K562 (cell line): ENCODE data around the gene PKD1. TPM values are rescaled to one million over a fixed set of nuclear protein-coding genes. Genes with fewer than 3 reads are reported as not detected.

Experiments used
- ATAC-seq: fragments of 200-7000 bp; cut with Tn5 transposase; 3 replicates; pipeline ENCODE4 v1.9.1; 2020; ENCODE audit warnings: moderate library complexity
- BruUV-seq: library from RNA; stranded (reverse); fragments of 400-500 nt; replicated peaks from 2 replicates; lab custom pipeline; 2021; lab: Mats Ljungman, UMichigan
- CTCF ChIA-PET: fragments of 300-600 bp; formaldehyde crosslinking; extraction: SDS; loops from one replicate; lab custom pipeline; 2021; ENCODE audit warnings: low intra/inter-chr PET ratio; lab: Yijun Ruan, JAX
- POLR2A ChIA-PET: fragments of 300-600, 350-650 bp; sonication (Branson Sonifier 250); formaldehyde crosslinking; extraction: SDS; loops from one replicate; lab custom pipeline; 2021; ENCODE audit warnings: antibody characterized with exemption, inconsistent platforms; lab: Yijun Ruan, JAX
- DNase-seq, 4 experiments: peaks; one replicate each; pipeline versions ENCODE4 v3.0.0 to v3.0.0-alpha.2; 2011 to 2018; ENCODE audit warnings: low spot score in 3 of 4, mixed read lengths in 3 of 4; ENCODE audit errors: extremely low read depth in 1 of 4
- FAIRE-seq: peaks from 2 replicates; lab custom pipeline; 2011; peaks lifted over from hg19 to GRCh38; lab: Jason Lieb, UNC
- H2AFZ ChIP-seq: 2 replicates; pipeline ENCODE4 v1.6.0; 2011; ENCODE audit warnings: low read depth, low read length, control low read depth, inconsistent platforms
- H3K27ac ChIP-seq: fragments of 200-600 bp; 3 replicates; pipeline ENCODE4 v1.8.0; 2011; ENCODE audit warnings: low read depth, mild to moderate bottlenecking, control low read depth, inconsistent platforms, low read length, moderate library complexity, mixed read lengths; ENCODE audit errors: extremely low read depth
- H3K27me3 ChIP-seq, 2 experiments: fragments of 300-600 bp in 1 of 2; 2 replicates in 1 of 2; 3 replicates in 1 of 2; pipeline versions ENCODE4 v1.6.0 to v1.8.0; 2011; ENCODE audit warnings: inconsistent platforms in 2 of 2, low read length in 2 of 2, mild to moderate bottlenecking in 1 of 2, mixed read lengths in 1 of 2, moderate library complexity in 1 of 2; ENCODE audit not compliant: control insufficient read depth in 2 of 2, insufficient read depth in 2 of 2
- H3K36me3 ChIP-seq: fragments of 300-600 bp; 3 replicates; pipeline ENCODE4 v1.8.0; 2011; ENCODE audit warnings: mild to moderate bottlenecking, low read length, inconsistent platforms; ENCODE audit not compliant: control insufficient read depth, insufficient read depth
- H3K4me1 ChIP-seq, 2 experiments: fragments of 200-600 bp in 1 of 2; replicated peaks in 1 of 2; 2 replicates in 1 of 2; 3 replicates in 1 of 2; pipeline versions ENCODE4 v1.5.1 to v1.8.0; 2011; ENCODE audit warnings: inconsistent platforms in 2 of 2, low read length in 2 of 2, mild to moderate bottlenecking in 1 of 2, mixed read lengths in 1 of 2, moderate library complexity in 1 of 2; ENCODE audit not compliant: control insufficient read depth in 2 of 2, insufficient read depth in 2 of 2
- H3K4me2 ChIP-seq: 2 replicates; pipeline ENCODE4 v1.6.1; 2011; ENCODE audit warnings: low read length, control low read depth, inconsistent platforms, mixed read lengths; ENCODE audit not compliant: insufficient read depth
- H3K4me3 ChIP-seq: fragments of 200-600 bp; sonication (generic), shearing (Covaris generic); 2 replicates; pipeline ENCODE4 v1.5.1; 2016; ENCODE audit warnings: control low read depth, inconsistent platforms
- H3K79me2 ChIP-seq: fragments of 200-600 bp; 3 replicates; pipeline ENCODE4 v1.8.0; 2011; ENCODE audit warnings: low read length, inconsistent platforms; ENCODE audit not compliant: control insufficient read depth, insufficient read depth
- H3K9ac ChIP-seq, 2 experiments: 2 replicates each; pipeline versions ENCODE4 v1.6.0 to v1.6.1; 2011; ENCODE audit warnings: low read depth in 2 of 2, low read length in 2 of 2, control low read depth in 1 of 2, inconsistent platforms in 1 of 2, mild to moderate bottlenecking in 1 of 2, mixed read lengths in 1 of 2; ENCODE audit not compliant: insufficient read depth in 1 of 2
- H3K9me1 ChIP-seq: one replicate; pipeline ENCODE4 v1.6.0; 2011; ENCODE audit warnings: inconsistent platforms, mild to moderate bottlenecking, low read length, moderate library complexity; ENCODE audit not compliant: control insufficient read depth, insufficient read depth
- H3K9me3 ChIP-seq: replicated peaks from 2 replicates; pipeline ENCODE4 v1.5.1; 2011; ENCODE audit warnings: low read depth, low read length, inconsistent platforms; ENCODE audit not compliant: control insufficient read depth, insufficient read depth
- H4K20me1 ChIP-seq: replicated peaks from 2 replicates; pipeline ENCODE4 v1.6.1; 2011; ENCODE audit warnings: low read length, inconsistent platforms, mixed read lengths; ENCODE audit not compliant: control insufficient read depth, insufficient read depth
- FOXJ3 ChIP-seq: sonication (generic); formaldehyde crosslinking; IDR thresholded peaks from 2 replicates; pipeline ENCODE4 v1.4.0; 2020; ENCODE audit warnings: mild to moderate bottlenecking, missing genetic modification reagents
- OTX1 ChIP-seq: fragments of 450-650 bp; formaldehyde crosslinking; IDR thresholded peaks from 2 replicates; pipeline ENCODE4 v1.4.0; 2022; ENCODE audit warnings: mild to moderate bottlenecking
- TFE3 ChIP-seq: fragments of 450-650 bp; formaldehyde crosslinking; IDR thresholded peaks from 2 replicates; pipeline ENCODE4 v1.4.0; 2020; ENCODE audit warnings: mild to moderate bottlenecking, mixed read lengths
- ZBTB1 ChIP-seq: sonication (generic); formaldehyde crosslinking; IDR thresholded peaks from 2 replicates; pipeline ENCODE4 v1.8.1; 2023; ENCODE audit warnings: missing genetic modification reagents, low read depth, mild to moderate bottlenecking, borderline replicate concordance
- ZNF3 ChIP-seq: fragments of 250-450 bp; sonication (Bioruptor Pico); IDR thresholded peaks from 2 replicates; pipeline ENCODE4 v1.5.0; 2021; ENCODE audit warnings: mild to moderate bottlenecking, moderate library complexity
- ZNF407 ChIP-seq: fragments of 450-650 bp; IDR thresholded peaks from 2 replicates; pipeline ENCODE4 v1.6.1; 2016; ENCODE audit warnings: low read depth
- ZNF589 ChIP-seq: fragments of 200-800 bp; sonication (Bioruptor generic); IDR thresholded peaks from 2 replicates; pipeline ENCODE4 v1.6.1; 2016; ENCODE audit warnings: low read depth, missing genetic modification characterization, missing compliant biosample characterization
- WGBS: fragments of 100-300 bp; shearing (Covaris generic); methylation state at CpG from one replicate; pipeline ENCODE4 v1.1.6; 2016; ENCODE audit warnings: low coverage, mixed read lengths; ENCODE audit not compliant: insufficient coverage; ENCODE audit errors: missing lambda C conversion rate; 5-methylcytosine and 5-hydroxymethylcytosine counted together
- in situ Hi-C: fragments of 300-500 bp; cut with MboI; formaldehyde crosslinking; loops from 4 replicates; pipeline ENCODE4 v1.15.0; 2018; ENCODE audit warnings: inconsistent platforms, mixed read lengths
- intact Hi-C: fragments of 100-400 bp; cut with micrococcal nuclease; formaldehyde crosslinking; loops from 2 replicates; pipeline ENCODE4 v1.14.2; 2022
- polyA plus RNA-seq, 8 experiments: library from polyadenylated mRNA; depleted of rRNA in 4 of 8; stranded (reverse) in 5 of 8; unstranded in 3 of 8; fragments of >200 nt; fragmentation: Nextera tagmentation in 2 of 8; fragmentation: Illumina TruSeq in 1 of 8; extraction: Ambion mirVana in 2 of 8; extraction: Trizol in 1 of 8; gene quantifications; 2 replicates each; pipeline versions ENCODE4 v1.2.1 to v1.2.3, GENCODE V29; 2011 to 2014; ENCODE audit warnings: inconsistent platforms in 1 of 8, missing spikeins in 1 of 8
- total RNA-seq, 7 experiments: library from RNA; depleted of rRNA in 6 of 7; stranded (reverse); fragments of >200 nt in 6 of 7; fragmentation: Illumina TruSeq in 2 of 7; extraction: Trizol in 2 of 7; gene quantifications; 2 replicates each; pipeline versions ENCODE4 v1.2.1 to v1.2.3, GENCODE V29; 2011 to 2021; ENCODE audit warnings: low replicate concordance in 1 of 7

The PKD1 gene
- total and polyA plus RNA-seq, 9 of the 15 experiments (the other 6 are each of a cell fraction or from before 2014, with no cell fraction given), result 0.23 to 93.5 (median 12.6) TPM

- POLR2A ChIA-PET, result no interaction called here
- in situ Hi-C loops, result no loop called here
- FAIRE-seq, result no peak
Observed at GRCh38 chr16:2102471-2102870, 33.2 kb downstream of the PKD1 start.

More at GRCh38 chr16:2102471-2102870, 33.2 kb downstream of the PKD1 start:
- Histone ChIP-seq H3K27me3 (no peaks in the 10 kb centered on the region), H3K4me2 (no peak overlapping the region), H3K27ac (no peak overlapping the region), H3K4me1 (no peaks in the 10 kb centered on the region), H3K4me3 (no peak overlapping the region), H3K36me3 (peaks cover 16% of the 10 kb centered on the region; the same call in 1 of the 3 replicates), H2AFZ (no peak overlapping the region), H3K9me3 (no peaks in the 10 kb centered on the region), H3K9me1 (no peaks in the 10 kb centered on the region), H3K79me2 (no peaks in the 10 kb centered on the region), H4K20me1 (no peaks in the 10 kb centered on the region), H3K9ac (no peak overlapping the region)
- intact Hi-C loops, result no loop called here
- ATAC-seq, result no peak
- DNase-seq, result no peak
- CTCF ChIA-PET, result no interaction called here
- WGBS, result 99% methylated on average over 15 of the region's 19 CpGs
- BruUV-seq, result no TSS peak
- no peak for TF ChIP-seq ZNF407
- no peak for TF ChIP-seq ZNF589
- no peak for TF ChIP-seq ZBTB1 (CRISPR knock-in tag)
- no peak for TF ChIP-seq OTX1 (CRISPR knock-in tag)
- TF ChIP-seq TFE3 (CRISPR knock-in tag), result no peak
- no peak for TF ChIP-seq ZNF3
- TF ChIP-seq FOXJ3 (CRISPR knock-in tag), result no peak
